ENCODE results near the gene PM20D1.

- TF ChIP-seq EP300 (IDR thresholded peaks at IDR 0.05) (no peak), CTCF (IDR thresholded peaks at IDR 0.05) (no peak), POLR2A (IDR thresholded peaks at IDR 0.05) (no peak), POLR2AphosphoS5 (IDR thresholded peaks at IDR 0.05) (no peak)
Observed at GRCh38 chr1:205883792-205884191, 33.9 kb upstream of the PM20D1 start.
